Inflammatory macrophage treated with lipopolysaccharide for 1 hour (primary cell): ENCODE data around the gene PLEK.
"Not testable (repeated sequence)": the region's sequence is repeated elsewhere in the genome, so short reads cannot be mapped to it uniquely, and the experiment has no call there.

Experiments used
- DNase-seq, 2 donors: peaks; one replicate each; pipeline ENCODE4 v3.0.0-alpha.2; 2020 to 2022

The PLEK gene, protein sequence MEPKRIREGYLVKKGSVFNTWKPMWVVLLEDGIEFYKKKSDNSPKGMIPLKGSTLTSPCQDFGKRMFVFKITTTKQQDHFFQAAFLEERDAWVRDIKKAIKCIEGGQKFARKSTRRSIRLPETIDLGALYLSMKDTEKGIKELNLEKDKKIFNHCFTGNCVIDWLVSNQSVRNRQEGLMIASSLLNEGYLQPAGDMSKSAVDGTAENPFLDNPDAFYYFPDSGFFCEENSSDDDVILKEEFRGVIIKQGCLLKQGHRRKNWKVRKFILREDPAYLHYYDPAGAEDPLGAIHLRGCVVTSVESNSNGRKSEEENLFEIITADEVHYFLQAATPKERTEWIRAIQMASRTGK

DNA sequence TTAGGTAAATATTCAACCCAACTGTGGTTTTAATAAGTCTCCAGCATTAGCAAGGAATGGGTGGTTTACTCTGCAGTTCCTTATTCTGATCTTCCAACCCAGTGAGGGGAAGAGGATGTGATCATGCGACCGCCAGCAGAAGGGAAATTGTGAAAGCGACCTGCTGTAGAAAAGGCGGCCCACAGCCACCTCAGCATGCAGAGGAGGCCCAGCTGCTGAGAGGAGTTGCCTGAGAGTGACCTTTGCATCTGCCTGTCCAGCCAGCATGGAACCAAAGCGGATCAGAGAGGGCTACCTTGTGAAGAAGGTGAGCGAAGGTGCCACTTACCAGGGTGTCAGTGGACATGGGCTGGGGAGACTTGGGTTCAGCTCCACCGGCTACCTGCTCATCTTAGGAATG is at the start of gene PLEK:
Gene PLEK (plus strand): TSS at position 196 of the 400 bp plus-strand sequence. CDS start 70 bp downstream, at position 266.
- peak; percentile 91 to 97 for DNase-seq

GRCh38 chr2:68316111-68316510 is 49.0 kb upstream of the PLEK start:
- DNase-seq, result no peak

- no peak for DNase-seq
These were observed 46.8 kb upstream of the PLEK start for GRCh38 chr2:68317971-68318913.

DNA sequence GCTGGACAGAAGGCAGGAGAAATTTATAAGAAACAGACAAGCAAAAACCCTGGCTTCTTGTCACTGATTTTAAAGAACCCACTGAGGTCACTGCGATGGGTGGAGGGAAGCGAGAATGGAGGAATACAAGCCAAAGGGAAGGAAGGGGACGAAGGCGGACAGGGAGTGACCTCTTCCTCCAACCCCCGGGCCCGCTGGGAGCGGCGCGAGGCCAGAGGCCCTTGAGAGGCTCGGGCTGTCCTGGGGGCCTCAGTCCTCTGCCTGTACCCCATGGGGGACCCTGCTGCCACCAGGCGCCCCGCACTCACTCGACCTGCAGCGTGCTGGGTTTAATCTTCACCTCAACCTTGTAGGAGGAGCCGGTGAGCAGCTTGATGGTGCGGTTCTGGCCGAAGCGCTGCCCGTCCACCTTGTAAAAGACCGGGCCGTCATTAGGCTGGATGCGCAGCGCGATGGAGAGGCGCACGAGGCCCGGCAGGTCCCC is 46.1 kb upstream of the PLEK start:
- peak in 1 of 2 donors; percentile 29 for DNase-seq

DNA sequence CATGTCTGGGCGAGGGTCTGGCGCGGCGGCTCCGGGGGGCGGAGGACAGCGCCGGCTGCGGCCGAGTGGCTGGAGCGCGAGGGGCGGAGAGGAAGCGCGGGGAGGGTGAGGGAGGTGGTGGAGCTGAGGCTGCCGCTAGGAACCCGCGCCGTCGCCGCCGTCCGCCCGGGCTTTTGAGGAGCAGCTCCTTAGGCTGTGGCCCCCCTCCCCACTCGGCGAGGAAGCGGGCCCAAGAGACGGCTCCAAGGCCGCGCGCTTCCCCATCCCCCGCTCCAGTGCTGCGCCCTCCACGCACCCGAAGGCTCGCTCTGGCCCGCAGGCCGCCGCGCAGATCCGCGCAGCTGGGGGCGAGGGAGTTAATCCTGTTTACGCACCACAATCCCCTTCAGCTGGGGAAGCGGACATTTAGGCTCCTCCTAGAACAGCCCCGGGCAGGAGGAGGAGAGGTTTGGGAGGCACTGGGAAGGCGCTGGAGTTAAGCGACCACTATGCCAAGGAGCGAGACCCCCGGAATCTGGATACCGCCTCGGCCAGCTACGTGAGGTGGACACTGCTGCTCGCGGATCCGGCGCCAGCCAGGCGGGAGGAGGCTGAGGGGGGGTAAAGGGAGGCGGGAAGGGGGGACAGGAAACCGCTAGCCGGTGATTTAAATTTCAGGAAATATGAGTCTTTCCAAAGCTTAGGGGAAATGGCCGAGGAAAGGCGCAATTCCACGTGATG is 45.5 kb upstream of the PLEK start, which contains the start of gene CNRIP1:
Gene CNRIP1 (minus strand): TSS at position 552 of the 720 bp plus-strand sequence. CDS start 549 bp downstream, at position 3.
- DNase-seq, result peak in 1 of 2 donors; percentile 45

- peak; percentile 24 to 27 for DNase-seq
These were observed 44.9 kb upstream of the PLEK start for GRCh38 chr2:68320118-68320641.

GRCh38 chr2:68325056-68325455 is 40.0 kb upstream of the PLEK start:
- DNase-seq, result no peak

- DNase-seq, result no peak
These were observed 36.2 kb upstream of the PLEK start for GRCh38 chr2:68328901-68329300.

- DNase-seq, result peak in 1 of 2 donors; percentile 10
These were observed 34.4 kb upstream of the PLEK start for GRCh38 chr2:68330691-68331090.

DNA sequence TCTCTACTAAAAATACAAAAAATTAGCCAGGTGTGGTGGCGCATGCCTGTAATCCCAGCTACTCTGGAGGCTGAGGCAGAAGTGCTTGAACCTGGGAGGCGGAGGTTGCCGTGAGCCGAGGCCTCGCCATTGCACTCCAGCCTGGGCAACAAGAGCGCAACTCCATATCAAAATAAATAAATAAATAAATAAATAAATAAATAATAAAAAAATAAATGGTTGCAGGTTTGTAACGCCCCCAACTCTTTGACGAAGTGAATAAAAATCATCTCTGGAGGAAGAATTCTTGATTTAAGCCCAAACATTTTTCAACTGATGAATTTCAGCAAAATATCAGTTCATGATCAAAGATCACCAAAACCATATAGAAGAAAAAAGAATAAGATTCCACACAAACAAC is 32.1 kb upstream of the PLEK start:
- DNase-seq, result no peak

- DNase-seq, result no peak
These were observed 31.2 kb upstream of the PLEK start for GRCh38 chr2:68333931-68334330.

DNA sequence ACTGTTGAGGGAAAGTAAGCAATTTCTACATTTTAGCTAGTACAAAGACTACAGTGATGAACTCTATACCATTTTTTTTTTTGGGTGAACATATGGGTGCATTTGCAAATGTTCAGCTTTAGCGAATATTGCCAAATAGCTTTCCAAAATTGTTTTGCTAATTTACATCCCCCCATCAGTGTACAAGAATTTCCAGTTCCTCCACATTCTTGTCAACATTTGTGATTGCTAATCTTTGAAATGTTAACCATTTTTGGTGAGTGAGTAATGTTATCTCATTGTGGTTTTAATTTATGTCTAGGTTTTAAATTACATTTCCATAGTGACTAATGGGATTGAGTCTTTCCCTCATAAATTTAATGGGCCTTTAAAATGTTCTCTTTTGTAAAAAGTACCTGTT is 28.9 kb upstream of the PLEK start:
- DNase-seq, result no peak

- DNase-seq, result no peak
These were observed 24.6 kb upstream of the PLEK start for GRCh38 chr2:68340226-68341061.

DNA sequence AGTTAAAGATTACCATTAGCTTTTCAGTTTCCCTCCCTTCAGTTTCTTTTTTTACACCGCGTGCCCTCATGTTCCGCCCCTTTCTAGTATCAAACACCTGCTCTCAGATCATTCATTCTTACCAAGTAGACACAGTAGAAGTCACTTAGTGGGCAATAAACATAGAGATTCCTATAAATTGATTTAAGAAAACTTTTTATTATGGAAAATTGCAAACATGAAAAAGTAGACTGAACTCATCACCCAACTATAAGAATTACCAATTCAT is 24.1 kb upstream of the PLEK start:
- DNase-seq, result no peak

DNA sequence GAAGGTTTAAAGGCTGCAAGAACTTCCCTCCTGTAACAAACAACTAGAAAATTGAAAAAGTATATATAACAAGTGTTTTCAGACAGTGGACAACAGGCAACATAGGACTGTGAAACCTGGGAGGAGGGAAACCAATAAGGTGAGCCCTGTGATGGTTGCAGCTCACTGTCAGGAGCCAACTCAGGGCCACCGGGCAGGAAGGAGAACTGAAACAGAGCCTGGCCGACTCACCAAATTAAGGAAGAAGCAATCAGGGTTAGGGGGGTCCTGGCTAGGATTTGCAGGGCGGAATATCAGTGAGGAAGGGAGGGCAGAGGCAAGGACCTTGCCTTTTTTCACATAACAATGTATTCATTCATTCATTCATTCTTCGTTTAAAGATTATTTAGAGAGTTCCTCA is 23.5 kb upstream of the PLEK start:
- no peak for DNase-seq

DNA sequence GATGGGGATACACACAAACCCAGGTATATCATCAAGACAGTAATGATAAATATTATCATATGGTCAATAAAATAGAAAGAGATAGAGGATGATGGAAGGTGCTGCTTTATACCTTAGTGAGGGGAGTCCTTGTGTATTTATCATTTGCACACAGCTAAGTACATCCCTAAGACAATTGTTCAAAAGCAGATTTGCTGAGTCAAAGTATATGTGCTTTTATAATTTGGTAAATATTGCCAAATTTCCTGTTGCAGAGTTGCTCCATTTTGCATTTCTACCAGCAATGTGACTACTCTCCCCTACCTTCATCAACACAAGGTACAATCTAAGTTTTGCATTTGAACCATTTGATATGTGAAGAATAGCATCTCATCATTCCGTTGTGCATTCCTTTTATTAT is 22.6 kb upstream of the PLEK start:
- no peak for DNase-seq

DNA sequence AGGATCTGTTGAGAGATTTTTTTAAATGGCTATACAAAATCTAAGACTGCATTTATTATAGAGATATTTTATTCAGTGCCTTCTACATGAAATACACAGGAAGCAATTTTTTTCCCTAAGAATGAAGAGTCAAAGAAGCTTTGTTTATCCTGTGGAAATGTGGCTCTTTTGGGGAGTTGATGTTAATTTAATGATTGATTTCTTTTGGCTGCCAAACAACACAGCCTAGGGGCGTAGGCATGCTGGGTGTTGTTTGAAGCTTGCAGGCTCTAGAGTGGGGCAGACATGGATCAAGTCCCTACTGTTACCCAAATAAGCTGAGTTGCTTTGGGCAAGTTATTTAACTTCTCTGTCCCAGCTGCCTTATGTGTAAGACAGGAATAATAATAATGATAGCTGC is 21.1 kb upstream of the PLEK start:
- DNase-seq, result no peak

DNA sequence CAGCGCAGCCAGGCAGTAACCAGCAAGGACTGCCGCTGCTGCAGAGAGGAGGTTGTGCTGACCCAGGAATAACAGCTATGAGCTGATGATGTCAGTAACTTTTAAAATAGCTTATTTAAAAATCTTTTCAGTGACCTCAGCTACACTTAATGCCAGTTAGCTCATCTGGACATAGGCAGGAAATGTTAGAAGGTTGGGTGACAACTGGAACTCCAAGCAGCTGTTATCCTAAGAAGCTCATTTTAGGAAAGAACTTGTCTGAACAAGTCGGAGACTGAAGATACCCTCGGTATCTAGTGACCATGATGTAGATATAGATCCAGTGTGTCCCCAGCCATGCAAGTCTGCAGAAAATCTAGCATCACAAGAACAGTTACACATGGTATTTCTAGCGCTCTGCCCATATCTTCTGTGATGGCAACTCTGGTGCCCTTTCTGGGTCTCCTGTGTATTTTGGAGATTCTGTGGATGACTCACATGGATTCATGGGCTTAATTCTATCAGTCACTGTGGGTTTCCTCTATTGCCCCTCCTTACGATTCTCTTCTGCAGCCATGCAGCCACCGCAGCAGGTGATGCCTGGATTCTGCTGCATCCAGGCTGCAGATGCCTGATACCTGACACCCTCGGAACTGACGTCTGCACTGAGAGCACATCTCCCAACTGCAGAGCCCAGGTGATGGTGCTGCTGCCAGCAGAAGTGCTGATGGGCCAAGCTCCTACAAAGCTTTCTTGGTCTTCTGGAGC is 19.8 kb upstream of the PLEK start:
- no peak for DNase-seq

DNA sequence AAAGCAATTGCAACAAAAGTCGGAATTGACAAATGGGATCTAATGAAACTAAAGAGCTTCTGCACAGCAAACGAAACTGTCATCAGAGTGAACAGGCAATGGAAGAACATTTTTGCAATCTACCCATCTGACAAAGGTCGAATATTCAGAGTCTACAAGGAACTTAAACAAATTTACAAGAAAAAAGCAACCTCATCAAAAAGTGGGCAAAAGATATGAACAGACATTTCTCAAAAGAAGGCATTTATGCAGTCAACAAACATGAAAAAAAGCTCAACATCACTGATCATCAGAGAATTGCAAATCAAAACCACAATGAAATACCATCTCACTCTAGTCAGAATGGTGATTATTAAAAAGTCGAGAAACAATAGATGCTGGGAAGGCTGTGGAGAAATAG is 16.0 kb upstream of the PLEK start:
- not testable (repeated sequence) for DNase-seq

GRCh38 chr2:68351997-68352396 is 13.1 kb upstream of the PLEK start:
- no peak for DNase-seq
